ENCODE measurements around the gene PIK3CB.

DNA sequence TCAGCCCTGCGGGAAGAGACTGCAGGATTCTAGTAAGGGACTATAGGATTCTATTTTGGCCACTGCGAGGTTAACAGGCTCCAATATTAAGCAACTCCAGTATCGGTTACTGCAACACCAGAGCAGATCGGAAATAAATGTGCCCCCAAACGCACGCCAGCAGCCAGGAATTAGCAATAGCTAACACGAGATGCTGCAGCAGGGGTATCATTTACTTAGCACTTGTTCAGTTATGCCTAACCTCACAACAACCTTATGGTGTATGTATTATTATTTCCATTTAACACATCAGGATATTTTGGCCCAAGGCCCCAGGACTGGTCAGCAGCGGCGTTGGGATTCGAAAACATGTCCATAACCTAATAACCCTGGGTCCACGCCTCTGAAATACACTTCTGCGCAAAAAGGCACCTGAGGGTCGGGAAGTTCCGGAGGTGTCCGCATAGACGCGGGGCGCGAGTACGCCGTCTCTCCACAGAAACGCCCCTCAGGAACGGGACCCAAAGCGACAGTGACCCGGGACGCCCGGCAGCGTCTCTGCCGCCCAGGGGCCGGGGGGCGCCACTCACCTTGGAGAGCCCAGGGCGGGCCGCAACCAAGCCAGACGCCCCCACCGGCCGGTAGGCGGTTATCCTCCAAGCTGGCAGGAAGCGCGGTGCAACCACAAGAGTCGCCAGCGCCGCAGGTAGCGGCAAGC lies 681 bp downstream of the PIK3CB start:
- TF ChIP-seq CTCF (conservative IDR thresholded peaks at IDR 0.05; ENCODE audit: low read depth, low read length) (peak; percentile 37; the same call in 1 of the 2 replicates), EZH2phosphoT487 (IDR thresholded peaks at IDR 0.05; ENCODE audit: borderline replicate concordance, low read length) (no peak)

All from PC-3 (cell line).